Testis (tissue), 3 donors: ENCODE data around the gene FAM240A. TPM values are rescaled to one million over a fixed set of nuclear protein-coding genes. Genes with fewer than 3 reads are reported as not detected.

Experiments
- DNase-seq: peaks from one replicate; pipeline ENCODE4 v3.0.0-alpha.2; 2019
- H3K27ac ChIP-seq, 2 donors: fragments of 200-600 bp; sonication (generic); one replicate each; pipeline ENCODE4 v1.5.1; 2019
- H3K27me3 ChIP-seq: fragments of 200-600 bp; sonication (generic); one replicate; pipeline ENCODE4 v1.5.1; 2019
- H3K36me3 ChIP-seq: fragments of 200-600 bp; sonication (generic); one replicate; pipeline ENCODE4 v1.5.1; 2017; ENCODE audit warnings: low read depth; ENCODE audit errors: missing control alignments
- H3K4me1 ChIP-seq: fragments of 200-600 bp; sonication (generic); one replicate; pipeline ENCODE4 v1.5.1; 2019
- H3K4me3 ChIP-seq, 2 donors: fragments of 200-600 bp; sonication (generic); one replicate each; pipeline ENCODE4 v1.5.1; 2017 to 2019
- H3K9me3 ChIP-seq: fragments of 200-600 bp; sonication (generic); one replicate; pipeline ENCODE4 v1.5.1; 2017
- CTCF ChIP-seq, 3 experiments: fragments of 450-650 bp in 2 of 3; fragments of 200-600 bp in 1 of 3; sonication (generic) in 1 of 3; IDR thresholded peaks; one replicate each; pipeline ENCODE4 v1.5.1; 2016 to 2019; ENCODE audit warnings: antibody characterized with exemption in 3 of 3, mild to moderate bottlenecking in 2 of 3, moderate library complexity in 1 of 3
- POLR2A ChIP-seq: fragments of 450-650 bp; IDR thresholded peaks from one replicate; pipeline ENCODE4 v1.6.1; 2017; ENCODE audit warnings: antibody characterized with exemption, mild to moderate bottlenecking, moderate library complexity
- WGBS, 2 donors: methylation state at CpG; one replicate each; pipeline ENCODE4 v1.1.5; 2018; 5-methylcytosine and 5-hydroxymethylcytosine counted together
- intact Hi-C: fragments of 100-400 bp; cut with DNase I; formaldehyde crosslinking; loops from one replicate; pipeline ENCODE4 v1.15.1; 2023; ENCODE audit warnings: low total_unique reads
- polyA plus RNA-seq: library from polyadenylated mRNA; stranded (reverse); fragments of 350-450 nt; fragmentation: Illumina TruSeq; extraction: RNeasy Lipid Tissue Mini Kit (QIAGEN cat#74804); gene quantifications from one replicate; pipeline ENCODE4 v1.2.3, GENCODE V29; 2014; ENCODE audit warnings: low read depth, low replicate concordance; ENCODE audit not compliant: insufficient read depth
- total RNA-seq, 2 donors: library from RNA; depleted of rRNA; stranded (reverse); fragments of >200 nt; gene quantifications; one replicate each; pipeline ENCODE4 v1.2.3, GENCODE V29; 2016

FAM240A gene
- total and polyA plus RNA-seq, 3 donors from 2014 or later = not detected

DNA sequence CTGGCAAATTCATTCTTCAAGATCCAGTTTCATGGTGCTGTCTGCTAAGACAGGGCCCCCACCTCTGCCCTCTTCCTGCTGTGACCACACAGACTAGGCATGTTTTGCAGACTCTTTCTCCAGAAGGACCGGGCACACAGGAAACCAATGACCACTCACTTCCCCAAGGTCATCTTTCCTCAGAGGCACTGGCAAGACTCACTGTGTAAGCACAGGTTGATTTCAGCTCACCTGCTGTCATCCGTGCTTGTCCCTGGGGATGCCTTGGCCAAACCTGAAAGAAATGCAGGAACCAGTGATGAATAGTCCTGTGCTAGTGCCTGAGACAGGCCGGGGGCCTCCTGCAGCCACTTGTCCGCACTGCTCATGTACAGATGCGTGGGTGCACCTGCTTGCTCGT lies 47.7 kb downstream of the FAM240A start:
- H3K36me3 ChIP-seq = no peaks in the 10 kb centered on the region
- no peaks in the 10 kb centered on the region for H3K9me3 ChIP-seq
- DNase-seq = peak; percentile 9
- H3K4me1 ChIP-seq = no peaks in the 10 kb centered on the region
- H3K27me3 ChIP-seq = no peaks in the 10 kb centered on the region
- TF ChIP-seq CTCF (IDR thresholded peaks at IDR 0.05) = no peak
- TF ChIP-seq POLR2A = no peak
- H3K4me3 ChIP-seq = no peak overlapping the region
- 80 to 91% methylated on average over 6 of the region's 6 CpGs for WGBS, 2 donors
- intact Hi-C loops = no loop called here
- no peak overlapping the region for H3K27ac ChIP-seq

DNA sequence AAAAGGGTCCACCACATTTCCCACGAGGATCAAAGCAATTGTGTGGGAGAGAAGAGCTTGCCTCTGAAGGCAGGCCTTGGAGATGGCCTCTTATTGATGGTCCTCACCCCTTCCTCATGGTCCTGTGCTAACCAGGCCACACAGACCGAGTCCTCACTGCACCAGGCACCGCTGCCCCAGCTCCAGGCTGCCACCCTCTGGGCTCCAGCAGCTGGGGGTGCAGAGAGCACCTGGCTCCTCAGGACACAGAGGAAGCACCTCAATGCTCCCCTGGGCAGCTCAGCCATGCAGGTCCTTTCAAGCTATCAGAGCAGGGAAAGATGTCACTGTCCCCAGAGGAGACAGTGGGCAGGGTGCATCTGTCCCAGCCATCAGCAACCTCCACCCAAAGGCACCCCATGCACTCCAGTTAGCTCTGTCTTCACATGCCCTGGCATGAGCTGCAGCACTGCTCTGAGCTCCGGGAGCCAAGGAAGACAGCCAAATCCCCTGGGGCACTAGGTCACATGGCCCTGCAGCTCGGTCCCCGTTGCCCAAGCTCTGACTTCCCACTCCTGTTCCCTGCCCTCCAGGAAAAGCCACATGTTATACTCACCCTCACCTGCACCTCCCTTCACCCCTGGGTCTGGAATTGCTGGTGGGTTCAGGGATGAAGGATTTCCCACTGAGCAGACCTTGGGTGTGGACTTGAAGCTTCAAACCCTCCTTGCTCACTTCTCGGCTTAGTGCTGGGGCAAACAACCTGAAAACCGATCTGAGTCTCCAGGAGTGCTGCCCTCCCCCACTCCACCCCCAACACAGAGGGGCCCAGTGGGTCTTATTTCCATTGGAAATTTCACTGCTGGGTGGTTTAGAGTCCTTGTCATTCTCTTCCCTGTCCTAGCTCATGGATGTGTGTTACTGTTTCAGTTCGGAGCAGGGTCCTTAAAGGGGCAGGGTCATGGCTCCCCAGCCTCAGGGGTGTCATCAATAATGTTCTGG lies 48.5 kb downstream of the FAM240A start:
- Histone ChIP-seq H3K4me1 (no peaks in the 10 kb centered on the region), H3K9me3 (no peaks in the 10 kb centered on the region), H3K27me3 (no peaks in the 10 kb centered on the region), H3K27ac (no peak overlapping the region), H3K4me3 (no peak overlapping the region), H3K36me3 (no peaks in the 10 kb centered on the region)
- no peak for TF ChIP-seq CTCF (IDR thresholded peaks at IDR 0.05)
- no peak for TF ChIP-seq POLR2A
- WGBS, 2 donors = 64 to 76% methylated on average over 7 to 9 of the region's 9 CpGs
- peak; percentile 9 for DNase-seq
- intact Hi-C loops = no loop called here

- TF ChIP-seq POLR2A (no peak), CTCF (IDR thresholded peaks at IDR 0.05) (no peak)
- peak; percentile 9 for DNase-seq
- H3K27me3 ChIP-seq = no peaks in the 10 kb centered on the region
- no peaks in the 10 kb centered on the region for H3K4me1 ChIP-seq
- no peaks in the 10 kb centered on the region for H3K9me3 ChIP-seq
- 77 to 91% methylated on average over 14 to 15 of the region's 15 CpGs for WGBS, 2 donors
- intact Hi-C loops = no loop called here
- H3K27ac ChIP-seq = no peak overlapping the region
- no peaks in the 10 kb centered on the region for H3K36me3 ChIP-seq
- no peak overlapping the region for H3K4me3 ChIP-seq
Measured at GRCh38 chr3:46661776-46662766, 49.7 kb downstream of the FAM240A start.

GRCh38 chr3:46662771-46663551 lies 50.6 kb downstream of the FAM240A start:
- no peak overlapping the region for H3K27ac ChIP-seq
- DNase-seq = peak; percentile 52
- H3K4me1 ChIP-seq = no peaks in the 10 kb centered on the region
- no peaks in the 10 kb centered on the region for H3K9me3 ChIP-seq
- no peaks in the 10 kb centered on the region for H3K27me3 ChIP-seq
- WGBS, 2 donors = 48 to 70% methylated on average over 16 to 17 of the region's 17 CpGs
- intact Hi-C loops = no loop called here
- H3K36me3 ChIP-seq = no peaks in the 10 kb centered on the region
- H3K4me3 ChIP-seq = no peak overlapping the region
- TF ChIP-seq POLR2A = no peak
- no peak for TF ChIP-seq CTCF (IDR thresholded peaks at IDR 0.05)
